Smooth muscle cell (in vitro differentiated cells): ENCODE measurements around the gene MX2. TPM values are rescaled to one million over a fixed set of nuclear protein-coding genes. Genes with fewer than 3 reads are reported as not detected.

ENCODE experiments used
- DNase-seq: peaks from one replicate; lab custom pipeline; 2025; ENCODE audit not compliant: unreplicated experiment; lab: John Stamatoyannopoulos, UW
- H2AFZ ChIP-seq: fragments of 200-600 bp; sonication (generic); 2 replicates; pipeline ENCODE4 v1.6.0; 2016; ENCODE audit warnings: antibody characterized with exemption, low read depth, mild to moderate bottlenecking
- H3F3A ChIP-seq: fragments of 200-600 bp; sonication (generic); 2 replicates; pipeline ENCODE4 v1.6.0; 2017; ENCODE audit warnings: antibody characterized with exemption, low read depth
- H3K27ac ChIP-seq: fragments of 200-600 bp; sonication (generic); 2 replicates; pipeline ENCODE4 v1.5.1; 2016; ENCODE audit warnings: low read depth, mild to moderate bottlenecking
- H3K27me3 ChIP-seq: fragments of 200-600 bp; sonication (generic); 2 replicates; pipeline ENCODE4 v1.6.1; 2016; ENCODE audit warnings: low read depth, mild to moderate bottlenecking
- H3K36me3 ChIP-seq: fragments of 200-600 bp; sonication (generic); 2 replicates; pipeline ENCODE4 v1.5.1; 2016; ENCODE audit warnings: low read depth
- H3K4me1 ChIP-seq: fragments of 200-600 bp; sonication (generic); 2 replicates; pipeline ENCODE4 v1.5.1; 2016; ENCODE audit warnings: low read depth
- H3K4me2 ChIP-seq: fragments of 200-600 bp; sonication (generic); 2 replicates; pipeline ENCODE4 v1.6.0; 2016; ENCODE audit warnings: mild to moderate bottlenecking
- H3K4me3 ChIP-seq: fragments of 200-600 bp; sonication (generic); 2 replicates; pipeline ENCODE4 v1.5.1; 2016; ENCODE audit warnings: mild to moderate bottlenecking
- H3K79me2 ChIP-seq: fragments of 200-600 bp; sonication (generic); 2 replicates; pipeline ENCODE4 v1.6.0; 2016; ENCODE audit warnings: low read depth, mild to moderate bottlenecking
- H3K9ac ChIP-seq: fragments of 200-600 bp; sonication (generic); 2 replicates; pipeline ENCODE4 v1.6.0; 2016; ENCODE audit warnings: low read depth
- H3K9me3 ChIP-seq: fragments of 200-600 bp; sonication (generic); replicated peaks from 2 replicates; pipeline ENCODE4 v1.5.1; 2016; ENCODE audit warnings: low read depth
- H4K20me1 ChIP-seq: fragments of 200-600 bp; sonication (generic); 2 replicates; pipeline ENCODE4 v1.6.0; 2016; ENCODE audit warnings: low read depth
- WGBS: methylation state at CpG from one replicate; pipeline ENCODE4 v1.1.7; 2016; ENCODE audit warnings: low lambda C conversion rate; 5-methylcytosine and 5-hydroxymethylcytosine counted together
- polyA plus RNA-seq: library from polyadenylated mRNA; unstranded; fragments of >200 nt; fragmentation: Nextera tagmentation; extraction: Ambion mirVana; gene quantifications from 2 replicates; pipeline ENCODE4 v1.2.1, GENCODE V29; 2016
- total RNA-seq: library from RNA; depleted of rRNA; stranded (reverse); fragments of >200 nt; gene quantifications from 2 replicates; pipeline ENCODE4 v1.2.3, GENCODE V29; 2014
- TF ChIP-seq, protein P1 (sequence below): fragments of 200-600 bp; sonication (generic); IDR thresholded peaks from 2 replicates; pipeline ENCODE4 v1.5.1; 2017; ENCODE audit warnings: borderline replicate concordance, mild to moderate bottlenecking, antibody characterized with exemption; ENCODE audit not compliant: insufficient read depth, poor library complexity, severe bottlenecking

MX2 gene
- total and polyA plus RNA-seq, 2 experiments from 2014 or later: 2.5 to 3.1 TPM

DNA sequence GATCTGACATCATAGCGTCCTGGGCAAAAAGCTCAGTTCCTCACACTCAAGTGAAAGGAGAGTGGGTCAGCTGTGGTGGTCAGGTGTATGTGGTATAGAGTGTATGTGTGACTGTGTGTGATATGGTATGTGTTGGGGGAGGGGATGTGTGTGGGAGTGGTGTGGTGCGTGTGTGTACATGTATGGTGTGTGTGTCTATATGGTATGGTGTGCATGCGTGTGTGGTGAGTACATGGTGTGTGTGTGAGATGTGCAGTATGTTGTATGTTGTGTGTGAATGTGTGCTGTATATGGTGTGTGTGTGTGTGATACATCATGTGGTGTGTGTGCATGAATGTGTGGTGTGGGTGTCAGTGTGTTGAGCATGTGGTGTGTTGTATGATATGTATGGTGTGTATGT lies 24.3 kb upstream of the MX2 start:
- Histone ChIP-seq H3K4me3 (no peak overlapping the region), H3F3A (no peaks in the 10 kb centered on the region), H4K20me1 (no peaks in the 10 kb centered on the region), H2AFZ (no peak overlapping the region), H3K79me2 (no peaks in the 10 kb centered on the region), H3K36me3 (no peaks in the 10 kb centered on the region), H3K9ac (no peak overlapping the region), H3K9me3 (no peaks in the 10 kb centered on the region), H3K4me2 (no peak overlapping the region), H3K27ac (no peak overlapping the region), H3K27me3 (no peaks in the 10 kb centered on the region), H3K4me1 (no peaks in the 10 kb centered on the region)
- DNase-seq: no peak
- 93% methylated on average over 3 of the region's 3 CpGs for WGBS
- TF ChIP-seq, protein P1, sequence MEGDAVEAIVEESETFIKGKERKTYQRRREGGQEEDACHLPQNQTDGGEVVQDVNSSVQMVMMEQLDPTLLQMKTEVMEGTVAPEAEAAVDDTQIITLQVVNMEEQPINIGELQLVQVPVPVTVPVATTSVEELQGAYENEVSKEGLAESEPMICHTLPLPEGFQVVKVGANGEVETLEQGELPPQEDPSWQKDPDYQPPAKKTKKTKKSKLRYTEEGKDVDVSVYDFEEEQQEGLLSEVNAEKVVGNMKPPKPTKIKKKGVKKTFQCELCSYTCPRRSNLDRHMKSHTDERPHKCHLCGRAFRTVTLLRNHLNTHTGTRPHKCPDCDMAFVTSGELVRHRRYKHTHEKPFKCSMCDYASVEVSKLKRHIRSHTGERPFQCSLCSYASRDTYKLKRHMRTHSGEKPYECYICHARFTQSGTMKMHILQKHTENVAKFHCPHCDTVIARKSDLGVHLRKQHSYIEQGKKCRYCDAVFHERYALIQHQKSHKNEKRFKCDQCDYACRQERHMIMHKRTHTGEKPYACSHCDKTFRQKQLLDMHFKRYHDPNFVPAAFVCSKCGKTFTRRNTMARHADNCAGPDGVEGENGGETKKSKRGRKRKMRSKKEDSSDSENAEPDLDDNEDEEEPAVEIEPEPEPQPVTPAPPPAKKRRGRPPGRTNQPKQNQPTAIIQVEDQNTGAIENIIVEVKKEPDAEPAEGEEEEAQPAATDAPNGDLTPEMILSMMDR: no peak

DNA sequence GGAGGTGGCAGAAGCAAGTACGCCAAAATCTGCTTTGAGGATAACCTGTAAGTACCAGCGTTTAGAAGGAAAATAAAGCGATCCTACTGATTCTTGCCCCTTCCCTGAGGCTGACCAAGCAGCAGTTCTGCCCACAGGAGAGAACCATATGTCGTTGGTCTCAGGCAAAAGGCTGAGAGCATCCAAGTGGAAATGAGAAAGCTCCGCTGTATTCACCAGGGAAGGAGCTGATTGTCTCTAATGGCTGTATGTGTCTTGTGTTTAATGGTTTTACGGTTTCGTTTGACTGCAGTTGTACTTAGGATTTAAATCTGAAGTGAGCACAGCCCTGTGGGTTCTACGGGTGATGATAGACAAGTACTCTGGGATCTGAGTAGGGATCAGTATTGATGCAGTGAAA lies 23.4 kb upstream of the MX2 start:
- Histone ChIP-seq H4K20me1 (no peaks in the 10 kb centered on the region), H3K27me3 (no peaks in the 10 kb centered on the region), H3K4me3 (no peak overlapping the region), H3F3A (no peaks in the 10 kb centered on the region), H3K4me2 (no peak overlapping the region), H3K4me1 (no peaks in the 10 kb centered on the region), H3K36me3 (no peaks in the 10 kb centered on the region), H3K27ac (no peak overlapping the region), H3K9me3 (no peaks in the 10 kb centered on the region), H3K9ac (no peak overlapping the region), H3K79me2 (no peaks in the 10 kb centered on the region), H2AFZ (no peak overlapping the region)
- TF ChIP-seq, protein P1: no peak
- 90% methylated on average over 8 of the region's 8 CpGs for WGBS
- no peak for DNase-seq

DNA sequence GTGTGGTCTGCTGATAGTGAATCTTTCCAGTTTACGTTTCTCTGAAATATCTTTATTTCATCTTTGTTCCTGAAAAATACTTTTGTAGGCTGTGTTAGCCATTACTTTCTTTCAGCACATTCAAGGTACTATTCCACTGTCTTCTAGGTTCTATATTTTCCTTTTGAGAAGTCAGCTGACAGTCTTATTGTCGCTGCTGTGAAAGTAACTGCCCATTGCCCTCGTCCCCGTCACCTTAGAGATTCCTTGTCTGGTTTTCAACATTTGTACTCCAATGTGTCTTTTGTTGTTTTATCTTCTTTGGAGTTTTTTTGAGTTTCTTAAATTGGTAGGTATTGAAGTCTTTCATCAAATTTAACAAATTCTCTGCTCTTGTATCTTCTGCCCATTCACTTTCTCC lies 19.8 kb upstream of the MX2 start:
- no peaks in the 10 kb centered on the region for H3K27me3 ChIP-seq
- H3K27ac ChIP-seq: no peak overlapping the region
- H3K4me3 ChIP-seq: no peak overlapping the region
- DNase-seq: no peak
- H4K20me1 ChIP-seq: no peaks in the 10 kb centered on the region
- H3K9me3 ChIP-seq: no peaks in the 10 kb centered on the region
- H2AFZ ChIP-seq: no peak overlapping the region
- H3K36me3 ChIP-seq: no peaks in the 10 kb centered on the region
- no peaks in the 10 kb centered on the region for H3K79me2 ChIP-seq
- no peaks in the 10 kb centered on the region for H3F3A ChIP-seq
- no peak overlapping the region for H3K4me2 ChIP-seq
- H3K4me1 ChIP-seq: no peaks in the 10 kb centered on the region
- H3K9ac ChIP-seq: no peak overlapping the region
- TF ChIP-seq, protein P1: no peak
- 91% methylated on average over 4 of the region's 4 CpGs for WGBS

DNA sequence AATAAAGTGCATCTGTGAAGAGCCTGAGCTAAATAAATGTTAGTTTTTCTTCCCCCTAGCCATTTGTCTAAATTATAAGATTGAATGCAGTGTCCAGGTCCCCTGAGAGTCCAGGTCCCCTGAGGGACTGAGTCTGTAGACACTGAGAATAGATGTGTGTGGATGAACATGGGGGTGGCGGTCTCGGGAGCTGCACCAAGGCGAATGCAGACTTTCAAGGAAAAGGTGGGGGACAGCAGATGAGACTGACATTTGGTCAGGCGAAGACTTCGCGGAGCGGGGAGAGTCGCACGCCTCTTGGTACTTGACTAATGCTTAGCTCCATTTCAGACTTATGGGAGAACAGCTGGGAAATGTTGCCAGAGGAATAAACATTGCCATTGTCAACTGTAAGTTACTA lies 17.7 kb upstream of the MX2 start:
- no peak overlapping the region for H3K4me2 ChIP-seq

More for the DNA sequence above, 17.7 kb upstream of the MX2 start:
- Histone ChIP-seq H3K9me3 (no peaks in the 10 kb centered on the region), H3K27ac (no peak overlapping the region), H3K4me3 (no peak overlapping the region), H3K9ac (no peak overlapping the region), H3K27me3 (no peaks in the 10 kb centered on the region), H3K36me3 (no peaks in the 10 kb centered on the region), H4K20me1 (no peaks in the 10 kb centered on the region), H2AFZ (no peak overlapping the region), H3K4me1 (no peaks in the 10 kb centered on the region), H3F3A (no peaks in the 10 kb centered on the region), H3K79me2 (no peaks in the 10 kb centered on the region)
- TF ChIP-seq, protein P1: no peak
- no peak for DNase-seq
- 97% methylated on average over 9 of the region's 9 CpGs for WGBS
